Prostate gland (tissue), 2 donors: ENCODE measurements around the gene ANKEF1. TPM values are rescaled to one million over a fixed set of nuclear protein-coding genes. Genes with fewer than 3 reads are reported as not detected.

Source experiments
- DNase-seq: peaks from one replicate; pipeline ENCODE4 v3.0.0-alpha.2; 2019; ENCODE audit warnings: low spot score
- H3K27ac ChIP-seq, 2 donors: fragments of 200-600 bp; sonication (generic); 2 replicates each; pipeline ENCODE4 v1.5.1; 2017 to 2019
- H3K27me3 ChIP-seq: fragments of 200-600 bp; sonication (generic); replicated peaks from 2 replicates; pipeline ENCODE4 v1.5.1; 2019; ENCODE audit not compliant: insufficient read depth
- H3K36me3 ChIP-seq, 2 donors: fragments of 200-600 bp; sonication (generic); 1 replicate in 1 of 2; 2 replicates in 1 of 2; pipeline versions ENCODE4 v1.5.1 to v1.8.1; 2017 to 2019
- H3K4me1 ChIP-seq: fragments of 200-600 bp; sonication (generic); replicated peaks from 2 replicates; pipeline ENCODE4 v1.5.1; 2019
- H3K4me3 ChIP-seq, 2 donors: fragments of 200-600 bp; sonication (generic); 2 replicates each; pipeline ENCODE4 v1.5.1; 2017 to 2019
- H3K9me3 ChIP-seq: fragments of 200-600 bp; sonication (generic); 2 replicates; pipeline ENCODE4 v1.5.1; 2017
- POLR2A ChIP-seq: fragments of 450-650 bp; IDR thresholded peaks from one replicate; pipeline ENCODE4 v1.6.1; 2016; ENCODE audit warnings: antibody characterized with exemption, mild to moderate bottlenecking
- POLR2AphosphoS5 ChIP-seq: sonication (generic); formaldehyde crosslinking; IDR thresholded peaks from one replicate; pipeline ENCODE4 v1.6.1; 2017; ENCODE audit warnings: antibody characterized with exemption
- WGBS: methylation state at CpG from one replicate; pipeline ENCODE4 v1.1.5; 2018; 5-methylcytosine and 5-hydroxymethylcytosine counted together
- intact Hi-C: fragments of 100-400 bp; cut with DNase I; formaldehyde crosslinking; loops from one replicate; pipeline ENCODE4 v1.14.2; 2022
- total RNA-seq, 2 donors: library from RNA; depleted of rRNA; stranded (reverse); fragments of >200 nt; gene quantifications; one replicate each; pipeline ENCODE4 v1.1.0, GENCODE V29; 2016
- TF ChIP-seq, protein P1 (sequence below), 4 experiments: fragments of 200-600 bp in 2 of 4; fragments of 450-650 bp in 2 of 4; sonication (generic) in 2 of 4; IDR thresholded peaks; 1 replicate in 3 of 4; 2 replicates in 1 of 4; pipeline ENCODE4 v1.5.1; 2016 to 2019; ENCODE audit warnings: antibody characterized with exemption in 4 of 4, mild to moderate bottlenecking in 2 of 4, moderate library complexity in 2 of 4

Gene ANKEF1
- total RNA-seq, 2 donors from 2014 or later: 7.1 to 7.5 TPM

DNA sequence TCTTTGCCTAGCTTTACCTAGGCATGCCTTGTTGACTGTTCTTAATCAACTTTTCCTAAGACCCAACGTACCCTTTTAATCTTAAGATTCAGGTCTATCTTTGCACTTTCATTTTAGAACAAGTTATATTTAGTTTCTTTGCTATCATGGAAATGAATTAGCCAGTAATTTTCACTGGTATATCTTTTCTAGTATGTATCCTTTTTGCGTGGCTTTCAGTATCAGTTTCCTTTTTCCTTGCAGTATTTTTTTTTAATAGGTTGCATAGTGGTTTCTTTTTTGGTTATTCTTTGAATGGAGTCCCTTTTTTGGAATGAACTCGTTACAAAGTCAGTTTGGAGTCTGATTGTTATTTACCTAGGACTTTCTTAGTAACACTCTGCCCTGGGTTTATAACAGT, 7.3 kb downstream of the ANKEF1 start:
- WGBS: 80% methylated on average over 3 of the region's 3 CpGs

DNA sequence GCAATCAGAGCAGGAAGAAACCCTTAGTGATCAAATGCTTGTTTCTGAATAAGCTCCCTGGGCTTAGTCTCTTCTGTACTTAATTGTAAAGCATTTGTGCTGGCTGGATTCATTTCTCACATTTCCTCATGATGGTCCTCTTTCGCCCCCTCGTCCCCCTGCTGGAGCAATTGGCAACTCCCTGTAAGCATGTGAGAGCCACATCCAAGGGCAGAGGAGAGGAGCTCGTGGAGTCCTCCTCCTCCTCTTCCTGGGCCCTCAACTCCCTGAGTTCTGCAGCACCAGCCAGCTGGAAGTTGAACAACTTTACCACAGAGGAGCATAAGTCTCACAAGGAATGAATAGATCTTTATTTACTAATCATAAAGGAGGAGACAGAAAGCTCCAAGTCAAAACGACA, 12.6 kb downstream of the ANKEF1 start:
- H3K27me3 ChIP-seq: no peaks in the 10 kb centered on the region
- H3K27ac ChIP-seq: no peak overlapping the region
- no peaks in the 10 kb centered on the region for H3K9me3 ChIP-seq
- intact Hi-C loops: no loop called here
- no peaks in the 10 kb centered on the region for H3K36me3 ChIP-seq
- no peak for TF ChIP-seq POLR2A
- no peak for TF ChIP-seq POLR2AphosphoS5
- TF ChIP-seq, protein P1, sequence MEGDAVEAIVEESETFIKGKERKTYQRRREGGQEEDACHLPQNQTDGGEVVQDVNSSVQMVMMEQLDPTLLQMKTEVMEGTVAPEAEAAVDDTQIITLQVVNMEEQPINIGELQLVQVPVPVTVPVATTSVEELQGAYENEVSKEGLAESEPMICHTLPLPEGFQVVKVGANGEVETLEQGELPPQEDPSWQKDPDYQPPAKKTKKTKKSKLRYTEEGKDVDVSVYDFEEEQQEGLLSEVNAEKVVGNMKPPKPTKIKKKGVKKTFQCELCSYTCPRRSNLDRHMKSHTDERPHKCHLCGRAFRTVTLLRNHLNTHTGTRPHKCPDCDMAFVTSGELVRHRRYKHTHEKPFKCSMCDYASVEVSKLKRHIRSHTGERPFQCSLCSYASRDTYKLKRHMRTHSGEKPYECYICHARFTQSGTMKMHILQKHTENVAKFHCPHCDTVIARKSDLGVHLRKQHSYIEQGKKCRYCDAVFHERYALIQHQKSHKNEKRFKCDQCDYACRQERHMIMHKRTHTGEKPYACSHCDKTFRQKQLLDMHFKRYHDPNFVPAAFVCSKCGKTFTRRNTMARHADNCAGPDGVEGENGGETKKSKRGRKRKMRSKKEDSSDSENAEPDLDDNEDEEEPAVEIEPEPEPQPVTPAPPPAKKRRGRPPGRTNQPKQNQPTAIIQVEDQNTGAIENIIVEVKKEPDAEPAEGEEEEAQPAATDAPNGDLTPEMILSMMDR (IDR thresholded peaks at IDR 0.05): no peak
- no peaks in the 10 kb centered on the region for H3K4me1 ChIP-seq
- WGBS: 17% methylated on average over 4 of the region's 4 CpGs
- H3K4me3 ChIP-seq: no peak overlapping the region
- no peak for DNase-seq

More for the DNA sequence above, 7.3 kb downstream of the ANKEF1 start:
- no peak for DNase-seq
- no peak overlapping the region for H3K27ac ChIP-seq
- H3K27me3 ChIP-seq: no peaks in the 10 kb centered on the region
- no peak overlapping the region for H3K4me3 ChIP-seq
- H3K36me3 ChIP-seq: no peaks in the 10 kb centered on the region
- no peaks in the 10 kb centered on the region for H3K4me1 ChIP-seq
- H3K9me3 ChIP-seq: no peaks in the 10 kb centered on the region
- intact Hi-C loops: no loop called here
- TF ChIP-seq POLR2AphosphoS5 (no peak), POLR2A (no peak)
- TF ChIP-seq, protein P1 (IDR thresholded peaks at IDR 0.05): no peak

DNA sequence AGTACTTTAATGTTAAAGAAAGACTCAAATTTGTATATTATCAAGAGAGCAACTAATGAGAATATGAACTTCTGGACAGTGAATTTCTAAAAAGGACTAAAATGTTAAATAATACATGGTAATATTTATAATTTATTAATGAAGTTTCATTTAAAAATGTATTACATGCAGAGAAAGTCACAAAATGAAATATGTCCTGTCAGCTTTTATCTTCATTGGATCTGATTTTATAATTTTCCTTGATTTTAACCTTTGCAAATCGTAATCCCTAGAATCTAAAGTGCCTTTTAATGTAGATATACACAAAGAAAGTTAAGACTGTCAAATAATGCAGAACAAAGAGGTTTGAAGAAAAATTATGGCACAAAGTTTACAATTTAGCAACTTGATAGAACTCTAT, 16.4 kb downstream of the ANKEF1 start:
- H3K36me3 ChIP-seq: no peaks in the 10 kb centered on the region
- no peak for TF ChIP-seq POLR2A
- TF ChIP-seq, protein P1 (IDR thresholded peaks at IDR 0.05): no peak
- no peak for TF ChIP-seq POLR2AphosphoS5
- intact Hi-C loops: no loop called here
- H3K4me3 ChIP-seq: no peak overlapping the region
- no peaks in the 10 kb centered on the region for H3K9me3 ChIP-seq
- H3K27ac ChIP-seq: no peak overlapping the region
- no peak for DNase-seq
- H3K27me3 ChIP-seq: no peaks in the 10 kb centered on the region
- no peaks in the 10 kb centered on the region for H3K4me1 ChIP-seq
- 89% methylated on average over 1 of the region's 1 CpG for WGBS

DNA sequence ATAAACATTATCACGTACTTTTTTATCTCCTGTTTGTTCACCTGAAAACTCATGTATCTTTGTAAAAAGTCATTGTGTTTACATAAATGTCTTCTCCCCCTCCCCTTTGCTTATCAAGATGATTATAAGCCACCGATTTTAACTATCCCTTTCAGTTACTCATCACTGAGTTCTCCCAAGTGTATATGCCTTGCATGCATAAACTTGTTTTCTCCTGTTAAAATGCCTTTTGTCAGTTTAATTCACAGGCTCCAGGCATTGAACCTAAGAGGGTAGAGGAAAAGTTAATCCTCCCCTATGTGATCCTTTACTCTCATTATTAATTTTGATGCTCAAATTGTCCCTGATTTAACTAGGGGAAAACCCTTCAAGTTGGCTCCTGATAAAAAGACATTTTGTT, 24.2 kb downstream of the ANKEF1 start:
- Histone ChIP-seq H3K9me3 (no peaks in the 10 kb centered on the region), H3K27ac (no peak overlapping the region), H3K36me3 (no peaks in the 10 kb centered on the region), H3K27me3 (no peaks in the 10 kb centered on the region), H3K4me3 (no peak overlapping the region), H3K4me1 (no peaks in the 10 kb centered on the region)
- no peak for DNase-seq
- TF ChIP-seq POLR2AphosphoS5: no peak
- TF ChIP-seq, protein P1 (IDR thresholded peaks at IDR 0.05): no peak
- no peak for TF ChIP-seq POLR2A
- 23% methylated on average over 2 of the region's 2 CpGs for whole genome bisulfite sequencing
- intact Hi-C loops: no loop called here

DNA sequence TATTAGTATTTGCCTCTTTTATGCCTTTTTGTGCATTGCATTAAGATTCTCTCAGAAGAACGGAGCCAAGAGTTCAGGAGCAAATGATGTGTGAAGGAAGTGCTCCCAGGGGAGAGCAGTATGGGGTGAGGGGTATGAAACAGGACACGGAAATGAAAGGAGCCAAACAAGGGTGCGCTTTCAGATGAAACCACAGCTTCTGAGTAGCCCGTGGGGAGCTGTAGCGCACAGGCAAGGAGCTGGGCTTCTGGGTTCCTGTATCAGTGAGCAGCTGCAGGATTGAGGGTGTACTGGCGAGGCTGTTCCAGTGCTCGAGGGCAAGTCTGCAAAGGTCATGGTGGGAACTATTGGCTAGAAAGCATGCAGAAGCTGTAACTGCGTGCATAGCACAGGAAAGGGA, 25.4 kb downstream of the ANKEF1 start:
- H3K9me3 ChIP-seq: no peaks in the 10 kb centered on the region
- intact Hi-C loops: no loop called here
- H3K27me3 ChIP-seq: no peaks in the 10 kb centered on the region
- 79% methylated on average over 8 of the region's 8 CpGs for WGBS
- no peak for DNase-seq
- H3K36me3 ChIP-seq: no peaks in the 10 kb centered on the region
- no peak overlapping the region for H3K4me3 ChIP-seq
- no peak overlapping the region for H3K27ac ChIP-seq
- no peaks in the 10 kb centered on the region for H3K4me1 ChIP-seq
- TF ChIP-seq POLR2AphosphoS5: no peak
- no peak for TF ChIP-seq POLR2A
- TF ChIP-seq, protein P1 (IDR thresholded peaks at IDR 0.05): no peak
